HG03565 (cell line): ENCODE results near the gene SCN4A.
"Not testable (repeated sequence)": the region's sequence is repeated elsewhere in the genome, so short reads cannot be mapped to it uniquely, and the experiment has no call there.

ENCODE experiments used
- ATAC-seq: cut with Tn5 transposase; IDR thresholded peaks from one replicate; pipeline ENCODE4 v1.9.1; 2021; ENCODE audit warnings: mild to moderate bottlenecking, moderate library complexity; ENCODE audit not compliant: unreplicated experiment

Gene SCN4A

DNA sequence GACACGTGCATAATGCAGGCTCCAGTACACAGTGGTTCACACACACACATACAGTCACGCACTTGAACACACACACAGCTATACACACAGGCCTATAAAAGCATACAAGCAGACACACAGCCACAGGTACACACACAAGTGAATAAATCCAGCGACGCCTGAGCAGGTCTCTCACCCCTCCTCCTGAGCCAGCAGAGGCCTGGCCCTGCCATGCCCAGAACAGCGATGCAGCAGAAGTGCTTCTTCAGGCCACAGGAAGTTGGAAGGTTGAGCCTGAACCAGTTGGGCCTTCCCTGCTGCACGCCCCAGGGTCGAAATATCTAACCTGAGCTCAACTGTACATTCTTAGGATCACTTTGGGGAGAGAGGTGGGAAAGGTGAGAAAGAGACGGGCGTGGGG lies 33.3 kb downstream of the SCN4A start:
- no peak for ATAC-seq

DNA sequence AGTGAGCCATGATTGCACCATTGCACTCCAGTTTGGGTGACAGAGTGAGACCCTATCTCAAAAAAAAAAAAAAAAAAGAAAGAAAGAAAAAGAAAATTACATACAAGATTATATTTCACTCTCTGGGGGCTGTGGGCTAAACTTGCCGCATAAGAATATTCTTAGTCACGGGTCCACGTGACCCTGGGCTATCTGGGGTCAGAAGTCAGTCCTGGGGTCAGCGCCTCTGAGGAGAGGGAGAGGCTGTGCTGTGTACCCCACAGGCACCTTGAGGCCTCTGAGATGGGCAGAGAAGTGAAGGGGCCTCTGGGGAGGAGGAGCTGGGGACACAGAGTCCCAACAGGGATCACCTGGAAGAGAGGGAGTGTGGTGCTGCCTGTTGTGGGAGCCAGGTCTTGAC lies 34.8 kb downstream of the SCN4A start:
- no peak for ATAC-seq

DNA sequence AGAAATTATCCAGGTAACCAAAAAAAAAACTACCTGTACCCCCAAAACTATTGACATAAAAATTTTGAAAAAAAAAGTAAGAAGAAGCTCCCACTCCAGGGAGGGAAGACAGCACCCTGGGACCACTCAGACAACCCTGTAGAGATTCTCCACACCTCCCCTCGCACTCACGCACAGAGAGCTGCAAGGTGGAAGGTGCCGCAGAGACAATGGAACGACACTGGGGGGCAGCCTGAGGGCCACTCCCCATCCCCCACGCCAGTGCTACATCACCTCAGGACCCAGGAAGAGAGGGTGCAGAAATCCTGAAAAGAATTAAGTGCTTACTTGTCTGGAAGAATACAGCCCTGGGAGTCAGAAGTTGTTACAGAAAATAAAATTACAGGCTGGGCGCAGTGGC lies 35.4 kb downstream of the SCN4A start:
- ATAC-seq: no peak

DNA sequence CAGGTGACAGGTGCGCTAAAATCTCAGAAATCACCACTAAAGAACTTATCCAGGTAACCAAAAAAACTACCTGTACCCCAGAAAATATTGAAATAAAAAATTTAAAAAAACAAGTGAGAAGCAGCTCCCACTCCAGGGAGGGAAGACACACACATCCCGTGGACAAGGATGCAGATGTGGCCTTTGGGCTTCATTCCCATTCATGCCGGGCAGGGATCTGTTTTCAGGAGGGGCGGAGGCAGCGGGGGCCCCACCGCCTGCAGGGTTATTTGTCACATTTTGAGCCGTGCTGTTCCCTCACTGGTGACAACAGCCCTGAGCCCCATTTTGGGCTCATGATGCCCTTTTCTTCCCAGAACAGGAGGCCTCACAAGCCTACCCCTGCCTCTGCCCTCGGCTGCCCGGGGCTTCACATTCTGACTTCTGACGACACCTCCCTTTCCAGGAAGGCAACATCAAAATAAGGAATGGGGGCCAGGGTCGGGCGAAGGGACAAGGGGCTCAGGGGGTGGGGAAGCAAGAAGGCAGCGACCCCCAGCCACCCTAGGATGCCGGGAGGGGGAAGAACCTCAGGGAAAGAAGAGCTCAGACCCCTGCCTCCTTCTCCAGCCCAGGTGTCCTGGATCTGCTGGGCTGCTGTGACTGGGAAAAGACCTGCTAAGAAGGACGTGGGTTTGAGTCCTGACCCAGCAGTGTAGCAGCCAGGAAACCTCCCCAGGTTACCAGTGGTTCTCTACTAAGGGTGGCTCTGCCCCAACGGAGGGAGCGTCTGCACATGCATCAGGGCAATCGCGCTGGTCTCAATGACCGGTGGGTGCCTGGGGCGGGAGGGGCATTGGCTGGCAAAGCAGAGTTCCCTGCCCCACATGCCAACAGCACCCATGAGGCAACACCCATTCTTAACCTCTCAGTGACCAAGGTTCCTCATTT lies 38.3 kb downstream of the SCN4A start:
- ATAC-seq: no peak

DNA sequence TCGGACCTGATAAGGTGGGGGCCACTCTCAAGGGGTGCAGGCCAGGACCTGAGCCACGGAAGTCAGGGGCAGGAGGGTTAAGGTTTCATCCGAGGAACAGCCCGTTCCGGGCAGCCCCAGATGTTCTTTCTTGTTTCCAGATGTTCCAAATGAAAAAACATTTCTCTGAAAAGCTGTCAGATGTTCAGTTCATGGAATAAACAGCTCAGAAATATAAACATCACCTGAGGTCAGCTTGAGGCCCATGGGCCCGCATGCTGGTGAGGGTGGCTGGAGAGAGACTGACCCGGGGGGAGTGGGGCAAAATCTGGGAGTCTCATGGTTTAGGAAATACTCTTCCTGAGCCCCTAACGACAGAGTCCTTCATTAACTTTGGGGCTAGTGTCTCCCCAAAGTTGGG lies 39.1 kb downstream of the SCN4A start:
- no peak for ATAC-seq

DNA sequence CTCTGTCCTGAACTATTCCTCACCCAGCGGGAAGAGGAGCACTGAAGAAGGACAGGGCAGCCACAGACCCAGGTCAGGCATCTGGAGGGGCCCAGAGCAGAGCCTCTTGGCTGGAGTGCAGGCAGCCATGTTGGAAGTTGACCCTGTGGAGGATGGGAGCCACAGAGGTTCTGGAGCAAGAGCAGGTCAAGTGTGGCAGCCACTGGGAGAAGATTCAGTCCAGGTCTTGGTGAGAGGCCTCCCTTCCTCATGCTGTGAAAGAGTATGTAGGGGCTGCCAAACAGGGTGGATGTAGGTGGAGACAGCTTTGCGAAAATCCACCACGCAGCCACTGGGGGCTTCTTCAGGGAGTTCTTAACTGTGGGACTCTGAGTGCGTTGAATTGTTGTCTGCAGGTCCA lies 40.0 kb downstream of the SCN4A start:
- no peak for ATAC-seq

DNA sequence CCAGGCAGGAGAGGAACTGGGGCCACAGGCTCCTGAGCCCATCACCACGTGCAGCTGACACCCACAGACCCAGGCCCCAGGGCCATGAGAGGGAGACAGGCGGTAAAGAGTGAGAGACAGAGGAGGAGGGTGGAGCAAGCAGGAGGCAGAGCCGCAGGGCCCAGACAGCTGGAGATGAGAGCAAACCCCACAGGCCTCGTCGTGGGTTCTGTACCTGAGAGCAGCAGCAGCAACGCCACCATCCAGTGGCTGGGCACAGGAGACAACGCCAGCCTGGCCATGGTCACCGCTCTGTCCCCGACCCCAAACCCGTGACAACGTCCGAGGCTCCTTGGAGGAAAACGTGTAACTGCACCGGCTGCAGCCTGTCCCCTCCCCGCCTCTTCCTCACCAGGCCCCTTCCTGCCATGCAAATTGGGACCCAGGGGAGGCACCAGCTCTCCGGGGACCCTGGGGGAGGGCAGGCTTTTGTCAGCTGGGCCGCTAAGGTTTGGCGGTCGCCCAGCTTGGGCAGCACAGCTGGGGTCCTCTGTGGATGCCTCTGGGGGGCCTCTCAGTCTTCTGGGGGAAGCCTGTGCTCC lies 40.6 kb downstream of the SCN4A start, which contains the start of gene CD79B:
CD79B (minus strand) TSS at position 351 of the 581 bp plus-strand sequence; CDS start at position 281, 70 bp downstream.
- ATAC-seq: no peak

DNA sequence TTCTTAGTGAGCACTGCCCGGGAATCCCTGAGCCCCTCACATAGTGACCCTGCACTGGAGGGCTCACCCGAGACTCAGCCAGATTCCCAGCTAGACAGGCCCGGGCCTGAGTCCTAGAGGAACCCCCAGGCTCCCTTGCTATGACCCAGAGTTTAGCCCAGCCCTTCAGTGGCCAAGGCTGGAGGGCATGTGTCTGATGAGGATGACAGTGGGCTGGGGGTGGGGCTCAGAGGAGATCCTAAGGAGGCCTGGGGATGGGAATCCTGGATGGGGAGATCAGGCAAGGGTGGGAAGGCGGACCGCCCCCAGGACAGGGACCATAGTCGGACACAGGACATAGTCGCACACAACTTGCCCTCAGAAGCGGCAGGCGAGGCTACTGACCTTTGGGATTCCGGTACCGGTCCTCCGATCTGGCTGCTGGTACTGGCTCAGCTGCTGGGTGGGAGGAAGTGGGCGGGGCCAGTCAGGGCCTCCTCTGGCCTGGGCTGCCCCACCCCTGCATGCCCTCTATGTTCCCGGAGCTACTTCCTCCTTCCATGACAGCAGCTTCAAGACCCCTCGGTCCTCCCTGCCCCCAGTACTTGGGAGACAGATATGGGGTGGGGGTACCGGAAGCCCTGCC lies 41.7 kb downstream of the SCN4A start:
- ATAC-seq: no peak

DNA sequence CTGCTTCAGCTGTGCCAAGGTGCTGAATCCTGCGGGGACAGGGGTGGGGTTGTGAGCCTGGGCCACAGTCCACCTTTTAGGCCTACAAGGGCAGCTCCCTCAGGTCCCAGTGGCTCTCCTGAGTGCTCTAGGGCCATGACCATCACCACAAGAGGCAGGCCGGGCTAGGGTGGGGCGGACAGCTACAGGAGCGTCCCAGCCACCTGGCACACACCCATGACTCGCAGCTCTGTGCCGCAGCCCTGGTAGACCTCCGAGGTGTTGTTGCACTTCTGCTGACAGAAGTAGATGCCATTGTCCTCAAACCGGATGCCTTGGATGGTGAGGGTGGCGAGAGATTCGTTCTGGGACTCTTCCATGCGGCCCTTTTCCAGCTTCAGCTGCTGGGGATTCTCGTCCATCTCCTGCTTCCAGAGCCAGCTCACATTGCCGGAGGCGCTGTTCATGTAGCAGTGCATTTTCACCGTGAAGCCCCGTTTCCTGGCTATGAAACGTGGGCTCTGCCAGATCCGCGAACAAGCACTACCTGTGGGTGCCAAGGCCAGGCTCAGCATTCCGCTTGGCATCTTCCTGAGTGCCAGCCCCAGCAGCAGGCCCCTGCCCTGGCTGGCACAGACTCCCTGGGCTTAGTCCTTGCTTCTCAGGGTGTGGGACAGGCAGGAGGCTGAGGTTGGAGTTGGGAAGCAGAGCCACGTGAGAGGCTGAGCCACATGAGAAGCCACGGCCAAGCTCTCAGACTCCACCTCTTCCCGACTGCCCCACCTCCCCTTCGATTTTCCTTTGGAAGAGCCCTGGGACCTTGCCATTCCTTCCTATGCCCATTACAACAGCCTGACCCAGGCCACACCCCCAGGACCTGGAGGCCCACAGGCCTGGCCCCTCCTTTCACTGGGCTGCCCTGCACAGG lies 42.6 kb downstream of the SCN4A start:
- ATAC-seq: no peak

DNA sequence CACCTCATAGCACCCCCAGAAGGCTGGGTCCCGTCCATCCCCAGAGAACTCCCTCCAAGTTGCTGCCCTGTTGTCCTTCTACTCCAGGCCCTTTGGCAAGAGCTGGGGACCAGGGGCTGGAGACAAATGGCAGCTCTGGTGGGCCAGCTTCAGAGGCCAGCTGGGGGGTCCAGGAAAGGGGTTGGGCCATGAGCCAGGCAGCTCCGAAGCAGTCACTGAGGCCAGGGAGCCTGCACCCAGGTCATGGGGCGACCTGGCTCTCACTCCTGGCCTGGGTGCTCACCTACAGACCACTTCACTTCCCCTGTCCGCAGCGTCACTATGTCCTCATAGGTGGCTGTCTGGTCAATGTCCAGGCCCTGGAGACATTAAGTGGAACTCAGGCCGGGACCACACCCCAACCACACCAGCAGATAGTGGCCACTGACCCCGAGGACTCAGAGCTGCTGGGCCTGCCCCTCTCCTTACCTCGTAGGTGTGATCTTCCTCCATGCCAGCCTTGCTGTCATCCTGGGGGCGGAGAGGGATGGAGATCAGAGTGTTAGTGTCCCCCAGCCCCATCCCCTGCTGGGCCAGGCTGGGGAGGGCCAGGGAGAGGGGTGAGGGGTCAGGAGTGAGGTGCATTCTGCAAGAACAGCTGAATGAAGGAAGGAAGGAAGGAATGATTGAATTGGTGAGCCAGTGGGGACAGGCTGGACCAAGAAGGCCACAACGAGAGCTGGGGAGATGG lies 43.6 kb downstream of the SCN4A start:
- ATAC-seq: no peak

DNA sequence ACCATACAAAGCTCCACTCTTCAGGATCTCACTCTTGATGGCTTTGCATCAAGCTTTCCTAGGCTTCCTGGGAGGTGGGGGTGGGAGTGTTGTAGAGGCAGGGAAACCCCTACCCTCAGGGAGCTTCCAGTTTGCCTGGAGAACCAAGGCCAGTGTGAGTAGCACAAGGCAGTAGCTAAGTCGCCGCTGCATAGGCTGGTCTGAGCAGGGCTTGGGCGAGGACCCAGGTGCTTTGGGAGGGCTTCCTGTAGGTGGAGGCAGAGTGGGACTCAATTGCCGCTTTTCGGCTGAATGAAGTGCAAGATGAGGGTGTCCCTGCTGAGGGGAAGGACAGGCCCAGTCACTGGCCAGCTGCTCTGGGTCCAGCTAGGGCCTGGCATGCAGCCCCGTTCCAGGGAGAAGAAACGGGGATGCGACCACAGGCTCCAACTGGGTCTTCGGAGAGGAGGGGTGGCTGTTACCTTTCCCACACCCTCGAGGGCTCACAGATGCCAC lies 44.5 kb downstream of the SCN4A start:
- no peak for ATAC-seq

DNA sequence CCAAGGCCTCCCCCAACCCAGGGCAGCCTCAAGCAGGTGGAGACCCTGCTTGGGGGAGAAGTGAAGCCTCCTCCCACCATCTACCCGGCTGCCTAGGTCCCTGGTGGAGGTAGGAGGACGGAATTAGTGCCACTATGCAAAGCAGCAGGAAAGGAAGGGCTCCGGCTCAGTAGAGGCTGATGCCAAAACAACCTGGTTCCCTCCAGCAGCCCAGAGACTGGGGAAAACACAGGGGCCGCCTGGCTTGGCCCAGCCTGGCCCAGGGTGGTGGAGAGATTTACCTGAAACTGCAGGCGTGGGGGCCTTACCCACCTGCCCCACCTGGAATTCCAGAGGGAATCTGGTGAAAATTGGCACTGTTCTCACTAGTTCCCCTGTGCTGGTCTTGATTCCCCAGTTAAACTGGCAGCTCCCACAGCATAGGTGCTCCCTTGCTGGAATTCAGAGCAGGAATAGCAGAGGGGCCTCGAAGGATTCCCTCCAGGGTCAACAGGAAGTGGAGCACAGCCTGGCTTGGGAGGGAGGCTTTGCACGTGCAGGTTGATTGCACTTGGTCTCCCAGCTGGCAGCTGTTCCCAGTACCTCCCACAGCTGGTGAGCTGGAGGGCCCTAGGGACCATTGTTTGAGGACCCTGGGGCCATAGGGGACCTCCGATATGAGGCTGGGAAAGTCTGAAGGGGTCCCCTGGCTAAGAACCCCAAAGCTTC lies 45.1 kb downstream of the SCN4A start:
- ATAC-seq: no peak

DNA sequence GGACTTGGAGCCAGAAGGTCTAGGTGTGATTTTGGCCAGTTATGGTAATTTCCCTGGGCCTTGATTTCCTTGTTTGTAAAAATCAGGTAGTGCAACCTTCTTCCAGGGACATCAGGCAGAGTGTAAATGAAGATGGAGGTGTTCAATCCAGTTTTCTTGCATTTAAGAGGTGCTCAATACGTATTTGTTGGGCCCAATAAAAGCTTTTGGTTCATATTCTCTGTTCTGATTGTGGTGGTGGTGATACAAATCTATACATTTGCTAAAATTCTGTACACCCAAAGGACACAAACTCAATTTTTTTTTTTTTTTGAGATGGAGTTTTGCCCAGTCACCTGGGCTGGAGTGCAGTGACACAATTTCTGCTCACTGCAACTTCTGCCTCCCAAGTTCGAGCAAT lies 46.6 kb downstream of the SCN4A start:
- ATAC-seq: no peak

DNA sequence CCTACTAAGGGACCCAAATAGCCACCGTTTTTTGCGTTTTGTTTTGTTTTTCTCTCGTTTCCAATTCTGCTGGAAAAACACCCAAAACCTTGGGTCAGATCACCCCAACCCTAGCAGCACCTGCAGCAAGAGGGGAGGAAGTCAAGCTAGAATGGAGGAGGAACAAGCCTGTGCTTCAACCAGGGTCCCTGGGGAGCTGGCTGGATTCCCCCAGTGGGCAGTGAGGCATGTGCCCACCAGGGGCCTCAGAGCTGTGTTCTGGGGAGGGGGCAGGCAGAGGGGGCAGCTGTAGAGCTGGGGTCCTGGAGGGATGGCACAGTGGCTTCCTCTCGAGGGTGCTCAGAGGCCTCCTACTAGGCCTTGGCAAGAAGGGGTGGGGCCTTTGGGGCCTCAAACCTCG lies 47.1 kb downstream of the SCN4A start:
- ATAC-seq: no peak

DNA sequence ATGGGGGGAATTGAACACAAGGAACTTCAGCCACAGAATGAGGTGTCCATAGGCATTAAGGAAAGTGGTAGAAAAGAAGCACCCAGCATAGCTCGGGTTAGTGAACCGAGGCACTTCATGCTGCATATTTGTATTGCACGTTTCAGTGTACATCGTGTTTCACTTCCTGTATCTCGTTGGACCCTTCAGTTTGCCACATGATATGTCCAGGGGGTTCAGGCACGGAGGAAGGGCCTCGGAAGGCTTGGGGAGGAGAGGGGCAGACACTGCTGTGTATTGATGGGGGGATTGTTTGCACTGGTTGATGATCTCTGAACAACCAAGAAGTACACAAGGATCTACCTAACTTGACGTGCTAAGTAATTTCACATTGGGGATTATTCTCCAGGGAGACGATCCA lies 50.3 kb downstream of the SCN4A start:
- ATAC-seq: not testable (repeated sequence)

DNA sequence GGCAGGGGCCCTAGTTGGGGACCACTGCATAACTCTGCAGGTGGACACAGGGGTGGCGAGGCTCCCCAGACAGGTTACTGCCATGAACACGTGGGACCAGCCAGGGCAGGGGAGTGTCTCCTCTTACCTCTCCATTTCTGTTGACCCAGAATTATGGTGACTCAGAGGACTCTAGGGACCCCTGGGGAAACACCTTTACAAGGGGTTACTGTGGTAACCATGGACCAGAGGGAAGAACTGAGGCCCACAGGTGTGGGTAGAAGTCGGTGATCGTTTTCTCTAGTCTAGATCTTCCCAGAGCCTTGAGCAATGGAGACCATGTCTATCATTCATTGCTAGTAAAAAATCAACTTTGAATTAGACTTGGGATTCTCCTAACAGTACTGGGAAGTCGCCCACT lies 51.9 kb downstream of the SCN4A start:
- not testable (repeated sequence) for ATAC-seq

DNA sequence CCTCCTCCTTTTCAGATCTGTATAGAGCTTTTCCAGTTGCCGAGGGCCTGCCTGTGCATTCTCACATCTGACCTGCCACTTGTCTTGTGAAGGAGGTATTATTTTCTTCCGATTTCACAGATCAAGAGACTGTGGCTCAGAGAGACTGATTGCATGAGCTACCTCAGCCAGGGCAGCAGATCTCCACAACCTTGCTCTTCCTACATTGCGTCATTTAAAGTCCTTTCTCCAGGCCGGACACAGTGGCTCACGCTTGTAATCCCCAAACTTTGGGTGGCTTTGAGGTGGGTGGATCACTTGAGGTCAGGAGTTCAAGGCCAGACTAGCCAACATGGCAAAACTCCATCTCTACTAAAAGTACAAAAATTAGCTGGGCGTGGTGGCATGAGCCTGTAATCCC lies 52.7 kb downstream of the SCN4A start:
- not testable (repeated sequence) for ATAC-seq

DNA sequence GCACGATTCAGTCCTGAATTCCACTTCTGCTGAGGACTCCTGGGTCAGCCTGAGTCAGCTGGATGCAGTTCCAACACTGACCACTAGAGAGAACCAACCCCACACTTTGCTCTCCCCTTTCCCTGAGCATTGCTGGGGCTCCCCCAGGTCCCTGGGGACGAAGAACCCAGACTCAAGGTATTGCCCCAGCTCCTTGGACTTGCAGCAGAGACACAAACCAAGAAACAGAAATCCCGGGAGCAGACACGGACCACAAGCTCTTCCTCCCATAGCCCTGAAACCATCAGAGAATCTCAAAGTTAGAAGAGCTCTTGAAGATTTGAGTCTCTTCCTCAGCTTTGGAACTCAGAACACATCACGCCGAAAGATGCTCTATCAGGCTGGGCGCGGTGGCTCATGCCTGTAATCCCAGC lies 53.4 kb downstream of the SCN4A start:
- ATAC-seq: no peak

DNA sequence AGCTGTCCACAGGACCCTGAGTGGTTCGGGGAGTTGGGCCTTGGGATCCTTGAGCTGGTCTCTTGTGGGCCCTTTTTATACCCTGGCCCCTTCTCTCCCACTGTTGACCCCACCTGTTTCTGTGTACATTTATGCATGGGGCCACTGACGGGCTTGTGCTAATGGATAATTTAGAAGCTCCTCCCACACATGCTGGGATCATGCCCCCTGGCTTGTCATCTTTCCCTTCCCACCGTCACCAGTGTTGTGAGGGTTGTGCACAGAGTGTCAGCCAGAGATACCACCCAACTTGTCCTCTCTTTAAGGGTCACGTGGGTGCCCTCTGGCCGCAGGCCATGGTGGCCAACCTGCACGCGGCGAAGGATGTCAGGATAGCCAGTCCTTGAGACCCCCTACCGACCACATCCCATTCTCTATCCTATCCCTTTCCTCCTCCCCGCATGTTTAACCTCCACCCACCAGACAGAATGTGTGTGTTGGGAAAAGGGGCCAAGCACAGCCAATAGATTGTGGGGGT lies 53.9 kb downstream of the SCN4A start, which contains the start of gene GH1:
GH1 (minus strand) TSS at position 51 of the 517 bp plus-strand sequence. CDS start 63 bp downstream, outside the sequence.
- not testable (repeated sequence) for ATAC-seq
